ENCODE measurements around the gene PSD2.

DNA sequence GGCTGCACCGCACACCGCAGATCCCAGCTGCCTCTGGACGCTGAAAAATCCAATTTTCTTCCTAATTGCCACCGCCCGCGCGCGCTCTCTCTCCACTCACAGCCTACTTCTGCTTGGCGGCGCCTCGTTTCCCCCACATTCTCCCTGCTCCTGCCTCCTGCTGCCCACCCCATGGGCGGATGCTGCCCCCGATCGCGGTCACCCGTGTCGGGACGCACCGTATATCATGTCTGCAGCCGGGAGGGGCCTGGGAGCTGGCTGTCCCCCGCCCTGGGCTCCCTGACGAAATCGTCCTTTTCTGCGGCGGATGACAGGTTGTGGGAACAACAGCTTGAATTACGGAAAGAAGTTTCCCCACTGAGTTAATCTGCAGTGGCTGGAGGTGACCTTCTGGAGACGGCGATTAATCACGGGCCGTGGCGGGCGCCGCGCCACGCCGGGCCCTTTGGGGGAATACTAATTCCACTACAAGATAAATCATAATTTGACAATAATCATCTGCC is 36.3 kb upstream of the PSD2 start:
- no peak for TF ChIP-seq EZH2 (IDR thresholded peaks at IDR 0.05; ENCODE audit: insufficient read depth, poor library complexity, severe bottlenecking)
- TF ChIP-seq EZH2phosphoT487 (IDR thresholded peaks at IDR 0.05; ENCODE audit: insufficient read depth, low read depth): no peak

Data from GM23248 (cell line).